Tibial nerve (tissue), 3 donors: ENCODE data around the gene HUNK.

Experiments
- CTCF ChIP-seq, 5 experiments: fragments of 200-600 bp in 3 of 5; fragments of 450-650 bp in 2 of 5; sonication (generic) in 3 of 5; IDR thresholded peaks; one replicate each; pipeline ENCODE4 v1.5.1; 2016 to 2019; ENCODE audit warnings: antibody characterized with exemption in 5 of 5, mild to moderate bottlenecking in 3 of 5, moderate library complexity in 2 of 5
- POLR2A ChIP-seq, 2 donors: fragments of 450-650 bp; IDR thresholded peaks; one replicate each; pipeline ENCODE4 v1.6.1; 2017; ENCODE audit warnings: antibody characterized with exemption in 2 of 2, mild to moderate bottlenecking in 2 of 2, moderate library complexity in 2 of 2

GRCh38 chr21:31898933-31899630, 26.3 kb downstream of the HUNK start:
- TF ChIP-seq CTCF (IDR thresholded peaks at IDR 0.05), result no peak
- TF ChIP-seq POLR2A (IDR thresholded peaks at IDR 0.05), result no peak
